ENCODE measurements around the gene RGS3. TPM values are rescaled to one million over a fixed set of nuclear protein-coding genes. Genes with fewer than 3 reads are reported as not detected.
"Not testable (repeated sequence)": the region's sequence is repeated elsewhere in the genome, so short reads cannot be mapped to it uniquely, and the experiment has no call there.

The RGS3 gene
- total RNA-seq, 1 experiment from 2014 or later, result 35.8 TPM

- no peak overlapping the region for H3K4me3 ChIP-seq
- no peaks in the 10 kb centered on the region for H3K9me3 ChIP-seq (replicated peaks)
- DNase-seq, result no peak
- peaks cover 20% of the 10 kb centered on the region for H3K4me1 ChIP-seq
- H3K36me3 ChIP-seq, result no peaks in the 10 kb centered on the region
- no peak overlapping the region for H3K27ac ChIP-seq
- no peaks in the 10 kb centered on the region for H3K27me3 ChIP-seq
Observed at GRCh38 chr9:113542006-113542405, 78.5 kb downstream of the RGS3 start.

GRCh38 chr9:113542741-113543140 lies 79.2 kb downstream of the RGS3 start:
- Histone ChIP-seq H3K27me3 (no peaks in the 10 kb centered on the region), H3K36me3 (no peaks in the 10 kb centered on the region), H3K4me3 (no peak overlapping the region), H3K9me3 (replicated peaks) (no peaks in the 10 kb centered on the region), H3K4me1 (peaks cover 20% of the 10 kb centered on the region), H3K27ac (no peak overlapping the region)
- no peak for DNase-seq

- Histone ChIP-seq H3K9me3 (replicated peaks) (no peaks in the 10 kb centered on the region), H3K27me3 (no peaks in the 10 kb centered on the region), H3K27ac (no peak overlapping the region), H3K4me1 (peaks cover 26% of the 10 kb centered on the region), H3K36me3 (no peaks in the 10 kb centered on the region), H3K4me3 (no peak overlapping the region)
- DNase-seq, result no peak
Observed at GRCh38 chr9:113543296-113543981, 79.9 kb downstream of the RGS3 start.

- DNase-seq, result no peak
- H3K27ac ChIP-seq, result no peak overlapping the region
- peaks cover 31% of the 10 kb centered on the region for H3K4me1 ChIP-seq
- H3K27me3 ChIP-seq, result no peaks in the 10 kb centered on the region
- no peaks in the 10 kb centered on the region for H3K9me3 ChIP-seq (replicated peaks)
- H3K36me3 ChIP-seq, result no peaks in the 10 kb centered on the region
- no peak overlapping the region for H3K4me3 ChIP-seq
Observed at GRCh38 chr9:113543982-113544303, 80.4 kb downstream of the RGS3 start.

GRCh38 chr9:113545068-113545467 lies 81.5 kb downstream of the RGS3 start:
- Histone ChIP-seq H3K36me3 (no peaks in the 10 kb centered on the region), H3K4me3 (no peak overlapping the region), H3K27ac (no peak overlapping the region), H3K27me3 (no peaks in the 10 kb centered on the region), H3K4me1 (peaks cover 37% of the 10 kb centered on the region), H3K9me3 (replicated peaks) (no peaks in the 10 kb centered on the region)
- DNase-seq, result no peak

GRCh38 chr9:113546566-113546965 lies 83.0 kb downstream of the RGS3 start:
- Histone ChIP-seq H3K36me3 (no peaks in the 10 kb centered on the region), H3K4me3 (no peak overlapping the region), H3K9me3 (replicated peaks) (no peaks in the 10 kb centered on the region), H3K27ac (no peak overlapping the region; the same call in 1 of the 2 replicates), H3K4me1 (peaks cover 32% of the 10 kb centered on the region), H3K27me3 (no peaks in the 10 kb centered on the region)
- no peak for DNase-seq

GRCh38 chr9:113547501-113547900 lies 84.0 kb downstream of the RGS3 start:
- peaks cover 32% of the 10 kb centered on the region for H3K4me1 ChIP-seq
- H3K9me3 ChIP-seq (replicated peaks), result no peaks in the 10 kb centered on the region
- DNase-seq, result no peak
- H3K4me3 ChIP-seq, result no peak overlapping the region
- H3K36me3 ChIP-seq, result no peaks in the 10 kb centered on the region
- H3K27ac ChIP-seq, result peak overlapping the region; percentile 69
- H3K27me3 ChIP-seq, result no peaks in the 10 kb centered on the region

GRCh38 chr9:113548221-113549041 lies 84.9 kb downstream of the RGS3 start:
- Histone ChIP-seq H3K27ac (peak overlapping the region; percentile 69), H3K9me3 (replicated peaks) (no peaks in the 10 kb centered on the region), H3K27me3 (no peaks in the 10 kb centered on the region), H3K4me3 (peak overlapping the region; percentile 5), H3K36me3 (no peaks in the 10 kb centered on the region), H3K4me1 (peaks cover 32% of the 10 kb centered on the region)
- peak; percentile 89 to 91 for DNase-seq

- not testable (repeated sequence) for H3K27me3 ChIP-seq; H3K9me3 ChIP-seq (replicated peaks); DNase-seq; H3K4me3 ChIP-seq; H3K27ac ChIP-seq; H3K36me3 ChIP-seq
- peaks cover 32% of the 10 kb centered on the region for H3K4me1 ChIP-seq
Observed at GRCh38 chr9:113549892-113550291, 86.4 kb downstream of the RGS3 start.

GRCh38 chr9:113556877-113557593 lies 93.5 kb downstream of the RGS3 start:
- H3K36me3 ChIP-seq, result no peaks in the 10 kb centered on the region
- no peak for DNase-seq
- no peak overlapping the region for H3K27ac ChIP-seq
- H3K4me3 ChIP-seq, result no peak overlapping the region
- H3K4me1 ChIP-seq, result peaks cover 17% of the 10 kb centered on the region; the same call in 1 of the 2 replicates
- no peaks in the 10 kb centered on the region for H3K9me3 ChIP-seq (replicated peaks)
- no peaks in the 10 kb centered on the region for H3K27me3 ChIP-seq

GRCh38 chr9:113558632-113559502 lies 95.3 kb downstream of the RGS3 start:
- Histone ChIP-seq H3K4me3 (no peak overlapping the region), H3K4me1 (peaks cover 17% of the 10 kb centered on the region; the same call in 1 of the 2 replicates), H3K27ac (no peak overlapping the region), H3K36me3 (no peaks in the 10 kb centered on the region), H3K9me3 (replicated peaks) (no peaks in the 10 kb centered on the region), H3K27me3 (no peaks in the 10 kb centered on the region)
- peak; percentile 73 to 77 for DNase-seq

GRCh38 chr9:113559834-113560800 lies 96.6 kb downstream of the RGS3 start:
- no peaks in the 10 kb centered on the region for H3K27me3 ChIP-seq
- H3K27ac ChIP-seq, result no peak overlapping the region
- H3K9me3 ChIP-seq (replicated peaks), result no peaks in the 10 kb centered on the region
- DNase-seq, result no peak
- H3K4me1 ChIP-seq, result peaks cover 25% of the 10 kb centered on the region
- no peak overlapping the region for H3K4me3 ChIP-seq
- no peaks in the 10 kb centered on the region for H3K36me3 ChIP-seq

GRCh38 chr9:113562653-113563381 lies 99.3 kb downstream of the RGS3 start:
- Histone ChIP-seq H3K36me3 (no peaks in the 10 kb centered on the region), H3K4me1 (peaks cover 31% of the 10 kb centered on the region), H3K4me3 (no peak overlapping the region), H3K27ac (no peak overlapping the region), H3K27me3 (no peaks in the 10 kb centered on the region), H3K9me3 (replicated peaks) (no peaks in the 10 kb centered on the region)
- DNase-seq, result no peak

Measured in SJCRH30 (cell line).